Stomach (tissue), 4 donors: Measurements from ENCODE around the gene APBB3.

Source experiments
- CTCF ChIP-seq, 7 experiments: fragments of 450-650 bp in 4 of 7; fragments of 200-600 bp in 3 of 7; sonication (generic) in 3 of 7; IDR thresholded peaks; one replicate each; pipeline ENCODE4 v1.5.1; 2016 to 2019; ENCODE audit warnings: antibody characterized with exemption in 7 of 7, control low read depth in 2 of 7, mild to moderate bottlenecking in 1 of 7
- POLR2A ChIP-seq, 4 donors: fragments of 450-650 bp; IDR thresholded peaks; one replicate each; pipeline ENCODE4 v1.6.1; 2016; ENCODE audit warnings: antibody characterized with exemption in 4 of 4, control low read depth in 2 of 4, mild to moderate bottlenecking in 1 of 4, moderate library complexity in 1 of 4

- no peak for TF ChIP-seq CTCF (IDR thresholded peaks at IDR 0.05)
- TF ChIP-seq POLR2A (IDR thresholded peaks at IDR 0.05) = no peak
Measured at GRCh38 chr5:140513124-140513523, 51.3 kb downstream of the APBB3 start.
